GM23338 (cell line): Measurements from ENCODE around the gene MYOM1. TPM values are rescaled to one million over a fixed set of nuclear protein-coding genes. Genes with fewer than 3 reads are reported as not detected.

Experiments used
- ATAC-seq: fragments of 200-7000 bp; cut with Tn5 transposase; 3 replicates; pipeline ENCODE4 v1.9.1; 2020
- DNase-seq: peaks from one replicate; pipeline ENCODE4 v3.0.0-alpha.2; 2015; ENCODE audit warnings: low spot score
- H2AFZ ChIP-seq: fragments of 200-600 bp; sonication (generic); 2 replicates; pipeline ENCODE4 v1.8.0; 2016; ENCODE audit warnings: antibody characterized with exemption, mild to moderate bottlenecking, moderate library complexity
- H3F3A ChIP-seq: fragments of 200-600 bp; sonication (generic); replicated peaks from 2 replicates; pipeline ENCODE4 v1.8.0; 2017; ENCODE audit warnings: antibody characterized with exemption, mixed run types, low read depth
- H3K27ac ChIP-seq: fragments of 200-600 bp; sonication (generic); 2 replicates; pipeline ENCODE4 v1.6.1; 2016; ENCODE audit warnings: low read depth
- H3K27me3 ChIP-seq: fragments of 200-600 bp; sonication (generic); 2 replicates; pipeline ENCODE4 v1.8.0; 2016; ENCODE audit warnings: mild to moderate bottlenecking, mixed run types, moderate library complexity; ENCODE audit not compliant: insufficient read depth
- H3K36me3 ChIP-seq: fragments of 200-600 bp; sonication (generic); 2 replicates; pipeline ENCODE4 v1.8.0; 2016; ENCODE audit warnings: mild to moderate bottlenecking; ENCODE audit not compliant: insufficient read depth
- H3K4me1 ChIP-seq: fragments of 200-600 bp; sonication (generic); 2 replicates; pipeline ENCODE4 v1.8.0; 2016; ENCODE audit warnings: mild to moderate bottlenecking, moderate library complexity; ENCODE audit not compliant: insufficient read depth
- H3K4me2 ChIP-seq: fragments of 200-600 bp; sonication (generic); 2 replicates; pipeline ENCODE4 v1.7.1; 2017; ENCODE audit warnings: mixed run types
- H3K4me3 ChIP-seq: fragments of 200-600 bp; sonication (generic); 2 replicates; pipeline ENCODE4 v1.6.1; 2016; ENCODE audit warnings: mixed run types
- H3K79me2 ChIP-seq: fragments of 200-600 bp; sonication (generic); replicated peaks from 2 replicates; pipeline ENCODE4 v1.8.0; 2017; ENCODE audit warnings: mild to moderate bottlenecking; ENCODE audit not compliant: insufficient read depth
- H3K9me2 ChIP-seq: fragments of 200-600 bp; sonication (generic); 2 replicates; pipeline ENCODE4 v1.8.0; 2017; ENCODE audit not compliant: insufficient read depth
- H4K20me1 ChIP-seq: fragments of 200-600 bp; sonication (generic); replicated peaks from 2 replicates; pipeline ENCODE4 v1.8.0; 2017; ENCODE audit warnings: mild to moderate bottlenecking; ENCODE audit not compliant: insufficient read depth
- H3K27ac Mint-ChIP-seq: 2 replicates; pipeline ENCODE4 v1.8.0; 2020; ENCODE audit warnings: inconsistent platforms, mild to moderate bottlenecking, moderate library complexity, mixed read lengths
- H3K27me3 Mint-ChIP-seq: 3 replicates; pipeline ENCODE4 v1.8.0; 2022; ENCODE audit warnings: low read depth, mild to moderate bottlenecking, moderate library complexity, mixed read lengths, inconsistent platforms; ENCODE audit not compliant: insufficient read depth, poor library complexity
- H3K36me3 Mint-ChIP-seq: 3 replicates; pipeline ENCODE4 v1.8.0; 2021; ENCODE audit warnings: low read depth, mild to moderate bottlenecking, inconsistent platforms, moderate library complexity, mixed read lengths
- H3K4me1 Mint-ChIP-seq: 3 replicates; pipeline ENCODE4 v1.8.0; 2020; ENCODE audit warnings: mild to moderate bottlenecking, inconsistent platforms, mixed read lengths
- H3K4me3 Mint-ChIP-seq: 3 replicates; pipeline ENCODE4 v1.8.0; 2021; ENCODE audit warnings: moderate library complexity, mild to moderate bottlenecking, inconsistent platforms, mixed read lengths
- H3K9me3 Mint-ChIP-seq: 3 replicates; pipeline ENCODE4 v1.8.0; 2020; ENCODE audit warnings: moderate library complexity, mild to moderate bottlenecking, inconsistent platforms, mixed read lengths
- ETS1 ChIP-seq: IDR thresholded peaks from 2 replicates; pipeline ENCODE4 v1.6.1; 2016; ENCODE audit warnings: antibody characterized with exemption
- EZH2 ChIP-seq: fragments of 200-600 bp; sonication (generic); IDR thresholded peaks from one replicate; pipeline ENCODE4 v1.8.0; 2017; ENCODE audit warnings: antibody characterized with exemption, mild to moderate bottlenecking, low read depth; ENCODE audit not compliant: unreplicated experiment
- EZH2phosphoT487 ChIP-seq: fragments of 200-600 bp; sonication (generic); IDR thresholded peaks from one replicate; pipeline ENCODE4 v1.8.1; 2018; ENCODE audit warnings: antibody characterized with exemption; ENCODE audit not compliant: unreplicated experiment
- NANOG ChIP-seq: IDR thresholded peaks from 2 replicates; pipeline ENCODE4 v1.6.1; 2016; ENCODE audit warnings: antibody characterized with exemption, borderline replicate concordance
- POLR2AphosphoS5 ChIP-seq: IDR thresholded peaks from 2 replicates; pipeline ENCODE4 v1.6.1; 2016; ENCODE audit warnings: antibody characterized with exemption, low read depth
- ZNF331 ChIP-seq: fragments of 250-450 bp; sonication (Bioruptor Pico); IDR thresholded peaks from 2 replicates; pipeline ENCODE4 v1.5.0; 2020; ENCODE audit warnings: low read depth, mild to moderate bottlenecking, moderate library complexity
- ZNF462 ChIP-seq: fragments of 250-450 bp; sonication (Bioruptor Pico); IDR thresholded peaks from 2 replicates; pipeline ENCODE4 v1.5.0; 2020; ENCODE audit warnings: mild to moderate bottlenecking, moderate library complexity
- polyA plus RNA-seq: library from polyadenylated mRNA; unstranded; fragments of >200 nt; fragmentation: Nextera tagmentation; extraction: Ambion mirVana; gene quantifications from 2 replicates; pipeline ENCODE4 v1.2.1, GENCODE V29; 2016
- total RNA-seq: library from RNA; depleted of rRNA; stranded (reverse); fragments of >200 nt; shearing (Covaris generic); gene quantifications from 2 replicates; pipeline ENCODE4 v1.2.3, GENCODE V29; 2014
- TF ChIP-seq, protein P1 (sequence below), 2 experiments: fragments of 200-600 bp in 1 of 2; sonication (generic) in 1 of 2; conservative IDR thresholded peaks; 2 replicates each; pipeline versions ENCODE4 v1.5.1 to v1.6.1; 2016 to 2017; ENCODE audit warnings: antibody characterized with exemption in 2 of 2, low read depth in 2 of 2, mild to moderate bottlenecking in 2 of 2, moderate library complexity in 1 of 2

The MYOM1 gene
- total and polyA plus RNA-seq, 2 experiments from 2014 or later, result 0.27 to 0.38 TPM

- DNase-seq (peak; percentile 82), ATAC-seq (peak; percentile 96)
- H3K4me3 ChIP-seq, result no peak overlapping the region
- Mint-ChIP-seq H3K9me3 (no peaks in the 10 kb centered on the region), H3K27ac (no peak overlapping the region), H3K4me1 (peaks cover 9% of the 10 kb centered on the region), H3K36me3 (no peaks in the 10 kb centered on the region; the same call in 2 of the 3 replicates), H3K27me3 (no peaks in the 10 kb centered on the region), H3K4me3 (no peak overlapping the region)
- no peaks in the 10 kb centered on the region for H3K79me2 ChIP-seq
- no peaks in the 10 kb centered on the region for H3F3A ChIP-seq
- peaks cover 5% of the 10 kb centered on the region for H3K4me1 ChIP-seq
- H2AFZ ChIP-seq, result peak overlapping the region; percentile 83; the same call in 1 of the 2 replicates
- no peak overlapping the region for H3K4me2 ChIP-seq
- H3K36me3 ChIP-seq, result no peaks in the 10 kb centered on the region
- H4K20me1 ChIP-seq, result no peaks in the 10 kb centered on the region
- H3K27me3 ChIP-seq, result no peaks in the 10 kb centered on the region
- no peaks in the 10 kb centered on the region for H3K9me2 ChIP-seq
- no peak overlapping the region for H3K27ac ChIP-seq
- TF ChIP-seq, protein P1, sequence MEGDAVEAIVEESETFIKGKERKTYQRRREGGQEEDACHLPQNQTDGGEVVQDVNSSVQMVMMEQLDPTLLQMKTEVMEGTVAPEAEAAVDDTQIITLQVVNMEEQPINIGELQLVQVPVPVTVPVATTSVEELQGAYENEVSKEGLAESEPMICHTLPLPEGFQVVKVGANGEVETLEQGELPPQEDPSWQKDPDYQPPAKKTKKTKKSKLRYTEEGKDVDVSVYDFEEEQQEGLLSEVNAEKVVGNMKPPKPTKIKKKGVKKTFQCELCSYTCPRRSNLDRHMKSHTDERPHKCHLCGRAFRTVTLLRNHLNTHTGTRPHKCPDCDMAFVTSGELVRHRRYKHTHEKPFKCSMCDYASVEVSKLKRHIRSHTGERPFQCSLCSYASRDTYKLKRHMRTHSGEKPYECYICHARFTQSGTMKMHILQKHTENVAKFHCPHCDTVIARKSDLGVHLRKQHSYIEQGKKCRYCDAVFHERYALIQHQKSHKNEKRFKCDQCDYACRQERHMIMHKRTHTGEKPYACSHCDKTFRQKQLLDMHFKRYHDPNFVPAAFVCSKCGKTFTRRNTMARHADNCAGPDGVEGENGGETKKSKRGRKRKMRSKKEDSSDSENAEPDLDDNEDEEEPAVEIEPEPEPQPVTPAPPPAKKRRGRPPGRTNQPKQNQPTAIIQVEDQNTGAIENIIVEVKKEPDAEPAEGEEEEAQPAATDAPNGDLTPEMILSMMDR (conservative IDR thresholded peaks at IDR 0.05; ENCODE audit: low read depth in 2 of 2), result peak; percentile 84 to 89
- no peak for TF ChIP-seq ETS1
- TF ChIP-seq EZH2, result no peak
- no peak for TF ChIP-seq NANOG
Observed at GRCh38 chr18:3062798-3063680, 156.7 kb downstream of the MYOM1 start.

- DNase-seq, result no peak
- H3K9me2 ChIP-seq, result no peaks in the 10 kb centered on the region
- peaks cover 5% of the 10 kb centered on the region for H3K4me1 ChIP-seq
- ATAC-seq, result no peak
- H2AFZ ChIP-seq, result no peak overlapping the region; the same call in 1 of the 2 replicates
- Mint-ChIP-seq H3K27ac (no peak overlapping the region), H3K27me3 (no peaks in the 10 kb centered on the region), H3K4me1 (peaks cover 9% of the 10 kb centered on the region), H3K36me3 (no peaks in the 10 kb centered on the region; the same call in 2 of the 3 replicates), H3K4me3 (no peak overlapping the region), H3K9me3 (no peaks in the 10 kb centered on the region)
- H3K27ac ChIP-seq, result no peak overlapping the region
- H3F3A ChIP-seq, result no peaks in the 10 kb centered on the region
- H3K4me3 ChIP-seq, result no peak overlapping the region
- no peak overlapping the region for H3K4me2 ChIP-seq
- no peaks in the 10 kb centered on the region for H3K27me3 ChIP-seq
- no peaks in the 10 kb centered on the region for H4K20me1 ChIP-seq
- no peaks in the 10 kb centered on the region for H3K79me2 ChIP-seq
- no peaks in the 10 kb centered on the region for H3K36me3 ChIP-seq
- no peak for TF ChIP-seq ZNF331 (CRISPR knock-in tag)
- TF ChIP-seq POLR2AphosphoS5, result no peak
- TF ChIP-seq EZH2phosphoT487, result no peak
- no peak for TF ChIP-seq ETS1
- no peak for TF ChIP-seq ZNF462 (CRISPR knock-in tag)
- no peak for TF ChIP-seq NANOG
Observed at GRCh38 chr18:3061581-3062312, 158.0 kb downstream of the MYOM1 start.
